Fibroblast of villous mesenchyme (primary cell): ENCODE results near the gene ANKLE1. TPM values are rescaled to one million over a fixed set of nuclear protein-coding genes. Genes with fewer than 3 reads are reported as not detected.

ENCODE experiments used
- DNase-seq: peaks from one replicate; pipeline ENCODE4 v3.0.0-alpha.2; 2010; ENCODE audit warnings: low read depth
- H3K4me3 ChIP-seq: 2 replicates; pipeline ENCODE4 v1.5.1; 2011; ENCODE audit warnings: low read depth, mild to moderate bottlenecking, low read length
- CTCF ChIP-seq: IDR thresholded peaks from 2 replicates; pipeline ENCODE4 v1.5.1; 2012; ENCODE audit warnings: low read depth, mild to moderate bottlenecking, low read length; ENCODE audit not compliant: insufficient read depth
- total RNA-seq: library from RNA; depleted of rRNA; stranded (reverse); fragments of >200 nt; gene quantifications from 2 replicates; pipeline ENCODE4 v1.2.3, GENCODE V29; 2012

Gene ANKLE1
- total RNA-seq, 1 donor, result 0.86 TPM

- no peak for TF ChIP-seq CTCF
- DNase-seq, result no peak
- H3K4me3 ChIP-seq, result no peak overlapping the region
These were observed 21.8 kb upstream of the ANKLE1 start for GRCh38 chr19:17259934-17260333.

- TF ChIP-seq CTCF, result peak; percentile 87
- DNase-seq, result peak; percentile 82
- no peak overlapping the region for H3K4me3 ChIP-seq
These were observed 20.8 kb upstream of the ANKLE1 start for GRCh38 chr19:17260842-17261325.

DNA sequence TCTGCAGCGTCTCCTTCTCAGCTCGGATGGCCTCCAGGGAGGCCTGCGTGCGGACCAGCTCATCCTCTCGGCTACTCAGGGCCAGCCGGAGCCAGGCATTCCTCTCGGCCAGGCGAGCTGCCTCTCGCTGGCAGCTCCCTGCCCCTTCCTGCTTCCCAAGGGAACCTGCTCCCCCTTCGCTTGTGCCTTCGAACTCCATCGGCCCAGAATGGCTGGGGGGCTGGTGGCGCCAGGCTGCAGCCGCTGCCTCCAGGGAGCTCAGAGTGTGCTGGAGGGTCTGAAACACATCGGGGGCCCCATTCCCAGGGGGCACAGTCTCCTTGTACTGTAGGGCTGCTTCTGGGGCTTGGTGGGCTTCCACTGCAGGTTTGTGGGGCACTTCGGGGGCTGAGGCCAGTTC, 19.1 kb upstream of the ANKLE1 start:
- no peak overlapping the region for H3K4me3 ChIP-seq
- DNase-seq, result no peak
- no peak for TF ChIP-seq CTCF

DNA sequence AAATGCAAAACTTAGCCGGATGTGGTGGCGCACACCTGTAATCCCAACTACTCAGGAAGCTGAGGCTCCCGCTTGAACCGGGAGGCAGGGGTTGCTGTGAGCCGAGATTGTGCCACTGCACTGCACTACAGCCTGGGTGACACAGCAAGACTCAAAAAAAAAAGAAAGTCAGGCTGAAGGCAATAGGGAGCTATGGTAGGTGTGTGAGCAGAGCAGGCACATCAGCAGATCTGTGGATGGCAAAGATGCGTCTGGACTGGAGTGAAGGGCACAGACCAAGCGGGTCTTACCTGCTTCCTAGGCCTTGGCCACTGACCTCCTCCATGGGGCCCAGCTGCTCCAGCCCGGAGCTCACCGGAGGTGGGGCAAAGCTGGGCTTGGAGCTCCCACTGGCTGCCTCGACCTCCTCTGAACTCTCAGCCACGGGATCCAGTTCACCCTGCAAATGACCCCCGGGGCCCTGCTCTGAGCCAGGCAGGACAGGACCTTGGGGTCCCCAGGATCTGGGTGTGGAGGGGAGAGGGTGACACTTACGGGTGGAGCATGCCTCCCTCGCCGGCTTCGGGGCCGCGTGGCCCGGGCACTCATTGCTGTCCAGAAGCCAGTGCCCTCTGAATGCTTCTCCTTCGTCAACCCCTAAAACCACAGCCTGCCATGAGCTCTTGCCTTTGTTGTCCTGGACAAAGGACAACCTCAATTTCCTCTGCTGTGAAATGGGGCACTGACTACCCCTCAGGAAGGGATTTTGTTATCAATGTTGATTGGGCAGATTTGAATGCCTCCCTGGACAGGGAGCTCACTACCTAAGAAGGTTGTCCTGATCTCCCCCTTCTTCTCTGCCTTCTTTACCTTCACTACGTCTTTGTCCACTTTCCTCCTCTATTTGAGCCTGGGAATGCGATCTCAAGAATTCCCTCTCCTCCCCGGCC, 17.7 kb upstream of the ANKLE1 start:
- no peak for DNase-seq
- H3K4me3 ChIP-seq, result no peak overlapping the region
- no peak for TF ChIP-seq CTCF

- no peak within 1 kb of the TSS for H3K4me3 ChIP-seq
- no peak for TF ChIP-seq CTCF
- DNase-seq, result no peak
These were observed 17.1 kb upstream of the ANKLE1 start, which contains the start of gene USHBP1 for GRCh38 chr19:17264641-17264979. TSS of gene USHBP1 (minus strand) at chr19:17264745. CDS start at chr19:17264299, 446 bp downstream.

GRCh38 chr19:17266026-17266425, 15.7 kb upstream of the ANKLE1 start:
- no peak for TF ChIP-seq CTCF
- H3K4me3 ChIP-seq, result no peak overlapping the region
- no peak for DNase-seq
